Lower leg skin (tissue), 3 donors: ENCODE measurements around the gene ACER3.

Source experiments
- CTCF ChIP-seq, 3 donors: fragments of 450-650 bp; IDR thresholded peaks; one replicate each; pipeline ENCODE4 v1.5.1; 2016; ENCODE audit warnings: antibody characterized with exemption in 3 of 3, mild to moderate bottlenecking in 3 of 3, moderate library complexity in 2 of 3
- POLR2A ChIP-seq, 2 donors: fragments of 450-650 bp; IDR thresholded peaks; one replicate each; pipeline ENCODE4 v1.6.1; 2016 to 2017; ENCODE audit warnings: antibody characterized with exemption in 2 of 2, mild to moderate bottlenecking in 1 of 2, moderate library complexity in 1 of 2

DNA sequence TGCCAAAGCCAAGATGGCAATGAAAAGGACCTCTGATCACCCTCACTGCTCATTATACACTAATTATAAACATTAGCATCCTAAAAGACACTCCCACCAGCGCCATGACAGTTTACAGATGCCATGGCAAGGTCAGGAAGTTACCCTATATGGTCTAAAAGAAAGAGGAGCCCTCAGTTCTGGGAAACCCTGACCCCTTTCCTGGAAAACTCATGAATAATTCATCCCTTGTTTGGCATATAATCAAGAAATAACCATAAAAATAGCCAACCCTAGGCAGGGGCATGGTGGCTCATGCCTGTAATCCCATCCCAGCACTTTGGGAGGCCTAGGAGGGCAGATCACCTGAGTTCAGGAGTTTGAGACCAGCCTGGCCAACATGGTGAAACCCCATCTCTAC, 193.4 kb downstream of the ACER3 start:
- TF ChIP-seq CTCF (IDR thresholded peaks at IDR 0.05) (no peak), POLR2A (IDR thresholded peaks at IDR 0.05) (no peak)
